SK-N-SH (cell line): ENCODE results near the gene RP2.

ENCODE experiments used
- CTCF ChIP-seq: fragments of 200-600 bp; sonication (generic); IDR thresholded peaks from 2 replicates; pipeline ENCODE4 v1.6.1; 2017; ENCODE audit warnings: antibody characterized with exemption, mild to moderate bottlenecking, moderate library complexity
- FOXJ3 ChIP-seq: sonication (generic); formaldehyde crosslinking; IDR thresholded peaks from 2 replicates; pipeline ENCODE4 v1.5.1; 2020; ENCODE audit warnings: mild to moderate bottlenecking, missing genetic modification reagents
- FOXM1 ChIP-seq: IDR thresholded peaks from 2 replicates; pipeline ENCODE4 v1.4.0; 2012; ENCODE audit warnings: low read depth, mild to moderate bottlenecking

GRCh38 chrX:46864606-46865005 lies 27.8 kb downstream of the RP2 start:
- TF ChIP-seq FOXM1 = no peak
- no peak for TF ChIP-seq FOXJ3 (CRISPR knock-in tag)
- TF ChIP-seq CTCF = no peak
